GM08714 (cell line): ENCODE results near the gene DET1.
"Not testable (repeated sequence)": the region's sequence is repeated elsewhere in the genome, so short reads cannot be mapped to it uniquely, and the experiment has no call there.

ENCODE experiments used
- H3K4me3 ChIP-seq: fragments of 200-500 bp; sonication (Bioruptor generic); 2 replicates; pipeline ENCODE4 v1.5.1; 2014; ENCODE audit warnings: mild to moderate bottlenecking, low read length, inconsistent platforms
- ZNF274 ChIP-seq: IDR thresholded peaks from 2 replicates; pipeline ENCODE4 v1.6.1; 2012; ENCODE audit warnings: mild to moderate bottlenecking, low read depth, low read length

Gene DET1

GRCh38 chr15:88546248-88547129 lies at the start of gene DET1:
DET1 (minus strand) TSS chr15:88546681; CDS start chr15:88531705, 14,976 bp downstream.
- no peak for TF ChIP-seq ZNF274
- H3K4me3 ChIP-seq: peak within 1 kb of the TSS; percentile 72

- no peak for TF ChIP-seq ZNF274
- no peak overlapping the region for H3K4me3 ChIP-seq
These were observed 44.9 kb upstream of the DET1 start for GRCh38 chr15:88591384-88591783.

- no peak for TF ChIP-seq ZNF274
- no peak overlapping the region for H3K4me3 ChIP-seq
These were observed 44.3 kb upstream of the DET1 start for GRCh38 chr15:88590759-88591158.

- TF ChIP-seq ZNF274: no peak
- no peak overlapping the region for H3K4me3 ChIP-seq
These were observed 40.1 kb upstream of the DET1 start for GRCh38 chr15:88586401-88587162.

GRCh38 chr15:88580532-88580931 lies 34.1 kb upstream of the DET1 start:
- no peak for TF ChIP-seq ZNF274
- H3K4me3 ChIP-seq: no peak overlapping the region

- no peak overlapping the region for H3K4me3 ChIP-seq
- TF ChIP-seq ZNF274: no peak
These were observed 32.8 kb upstream of the DET1 start for GRCh38 chr15:88579322-88579721.

- no peak overlapping the region for H3K4me3 ChIP-seq
- no peak for TF ChIP-seq ZNF274
These were observed 28.2 kb upstream of the DET1 start for GRCh38 chr15:88574655-88575054.

GRCh38 chr15:88574077-88574476 lies 27.6 kb upstream of the DET1 start:
- H3K4me3 ChIP-seq: no peak overlapping the region
- TF ChIP-seq ZNF274: no peak

GRCh38 chr15:88571852-88572259 lies 25.4 kb upstream of the DET1 start:
- no peak overlapping the region for H3K4me3 ChIP-seq
- TF ChIP-seq ZNF274: no peak

- no peak overlapping the region for H3K4me3 ChIP-seq
- TF ChIP-seq ZNF274: no peak
These were observed 24.8 kb upstream of the DET1 start for GRCh38 chr15:88571153-88571851.

- no peak overlapping the region for H3K4me3 ChIP-seq
- no peak for TF ChIP-seq ZNF274
These were observed 22.1 kb upstream of the DET1 start for GRCh38 chr15:88568589-88568988.

- no peak for TF ChIP-seq ZNF274
- H3K4me3 ChIP-seq: no peak overlapping the region
These were observed 18.3 kb upstream of the DET1 start for GRCh38 chr15:88564741-88565140.

- no peak overlapping the region for H3K4me3 ChIP-seq
- TF ChIP-seq ZNF274: no peak
These were observed 17.2 kb upstream of the DET1 start for GRCh38 chr15:88563638-88564037.

- not testable (repeated sequence) for H3K4me3 ChIP-seq
These were observed 13.1 kb upstream of the DET1 start for GRCh38 chr15:88559565-88559964.

- H3K4me3 ChIP-seq: not testable (repeated sequence)
These were observed 11.5 kb upstream of the DET1 start for GRCh38 chr15:88558026-88558425.

GRCh38 chr15:88548009-88548408 lies 1.5 kb upstream of the DET1 start:
- H3K4me3 ChIP-seq: not testable (repeated sequence)

GRCh38 chr15:88545578-88546247 lies 768 bp downstream of the DET1 start:
- H3K4me3 ChIP-seq: peak overlapping the region; percentile 72
